ENCODE data around the gene CFAP61.

GRCh38 chr20:20051767-20052073, 612 bp upstream of the CFAP61 start:
- no peak for TF ChIP-seq CTCF (IDR thresholded peaks at IDR 0.05; ENCODE audit: low read depth, low read length)
- no peak for TF ChIP-seq EZH2phosphoT487 (IDR thresholded peaks at IDR 0.05; ENCODE audit: low read depth)

Measured in OCI-LY3 (cell line).